SU-DHL-6 (cell line): ENCODE data around the gene ARHGAP1.

Experiments
- H2AFZ ChIP-seq: fragments of 200-600 bp; sonication (generic); 2 replicates; pipeline ENCODE4 v1.6.1; 2014; ENCODE audit warnings: low read depth, mild to moderate bottlenecking, moderate library complexity, mixed read lengths, antibody characterized with exemption, low read length; ENCODE audit not compliant: severe bottlenecking
- H3F3A ChIP-seq: fragments of 200-600 bp; shearing (Covaris generic); 2 replicates; pipeline ENCODE4 v1.6.0; 2016; ENCODE audit warnings: antibody characterized with exemption, mild to moderate bottlenecking; ENCODE audit not compliant: insufficient read depth
- H3K27ac ChIP-seq: fragments of 200-600 bp; sonication (generic); 2 replicates; pipeline ENCODE4 v1.5.1; 2016; ENCODE audit warnings: low read depth, mild to moderate bottlenecking, low read length, moderate library complexity, mixed read lengths
- H3K27me3 ChIP-seq: fragments of 200-600 bp; sonication (generic), shearing (Covaris generic); 2 replicates; pipeline ENCODE4 v1.6.0; 2014; ENCODE audit warnings: mild to moderate bottlenecking, low read length
- H3K36me3 ChIP-seq: fragments of 200-600 bp; sonication (generic); 2 replicates; pipeline ENCODE4 v1.6.1; 2014; ENCODE audit warnings: mild to moderate bottlenecking, low read length, mixed read lengths
- H3K4me2 ChIP-seq: fragments of 300-600, 200-600 bp; shearing (Covaris generic), sonication (generic); 2 replicates; pipeline ENCODE4 v1.6.0; 2014; ENCODE audit warnings: low read length, low read depth, mild to moderate bottlenecking; ENCODE audit not compliant: poor library complexity, severe bottlenecking
- H3K4me3 ChIP-seq: fragments of 200-600 bp; sonication (generic); 2 replicates; pipeline ENCODE4 v1.5.1; 2014; ENCODE audit warnings: antibody characterized with exemption, low read length, mild to moderate bottlenecking, mixed read lengths; ENCODE audit not compliant: insufficient read depth, poor library complexity, severe bottlenecking
- H3K79me2 ChIP-seq: fragments of 200-600 bp; sonication (generic); 2 replicates; pipeline ENCODE4 v1.6.1; 2014; ENCODE audit warnings: mild to moderate bottlenecking, low read length, moderate library complexity; ENCODE audit not compliant: insufficient read depth
- H3K9ac ChIP-seq: fragments of 200-600 bp; sonication (generic); 2 replicates; pipeline ENCODE4 v1.7.0; 2014; ENCODE audit warnings: mild to moderate bottlenecking, low read length
- H3K9me2 ChIP-seq: fragments of 200-600 bp; sonication (generic); replicated peaks from 2 replicates; pipeline ENCODE4 v1.6.1; 2014; ENCODE audit warnings: low read length; ENCODE audit not compliant: insufficient read depth
- H3K9me3 ChIP-seq: fragments of 200-600 bp; sonication (generic); 2 replicates; pipeline ENCODE4 v1.6.1; 2014; ENCODE audit warnings: low read length, mixed read lengths; ENCODE audit not compliant: insufficient read depth
- H4K20me1 ChIP-seq: fragments of 200-600 bp; sonication (generic); 2 replicates; pipeline ENCODE4 v1.6.1; 2014; ENCODE audit warnings: low read depth, mild to moderate bottlenecking, antibody characterized with exemption, low read length, moderate library complexity, mixed read lengths
- EZH2phosphoT487 ChIP-seq: fragments of 200-600 bp; sonication (generic), shearing (Covaris generic); conservative IDR thresholded peaks from 2 replicates; pipeline ENCODE4 v1.6.1; 2018; ENCODE audit warnings: mild to moderate bottlenecking, antibody characterized with exemption, low read length, moderate library complexity, mixed read lengths
- TF ChIP-seq, protein P1 (sequence below): fragments of 200-600 bp; sonication (generic); IDR thresholded peaks from one replicate; pipeline ENCODE4 v1.5.1; 2017; ENCODE audit warnings: antibody characterized with exemption, mild to moderate bottlenecking, low read length, moderate library complexity; ENCODE audit not compliant: insufficient read depth, poor library complexity, severe bottlenecking

ARHGAP1 gene

DNA sequence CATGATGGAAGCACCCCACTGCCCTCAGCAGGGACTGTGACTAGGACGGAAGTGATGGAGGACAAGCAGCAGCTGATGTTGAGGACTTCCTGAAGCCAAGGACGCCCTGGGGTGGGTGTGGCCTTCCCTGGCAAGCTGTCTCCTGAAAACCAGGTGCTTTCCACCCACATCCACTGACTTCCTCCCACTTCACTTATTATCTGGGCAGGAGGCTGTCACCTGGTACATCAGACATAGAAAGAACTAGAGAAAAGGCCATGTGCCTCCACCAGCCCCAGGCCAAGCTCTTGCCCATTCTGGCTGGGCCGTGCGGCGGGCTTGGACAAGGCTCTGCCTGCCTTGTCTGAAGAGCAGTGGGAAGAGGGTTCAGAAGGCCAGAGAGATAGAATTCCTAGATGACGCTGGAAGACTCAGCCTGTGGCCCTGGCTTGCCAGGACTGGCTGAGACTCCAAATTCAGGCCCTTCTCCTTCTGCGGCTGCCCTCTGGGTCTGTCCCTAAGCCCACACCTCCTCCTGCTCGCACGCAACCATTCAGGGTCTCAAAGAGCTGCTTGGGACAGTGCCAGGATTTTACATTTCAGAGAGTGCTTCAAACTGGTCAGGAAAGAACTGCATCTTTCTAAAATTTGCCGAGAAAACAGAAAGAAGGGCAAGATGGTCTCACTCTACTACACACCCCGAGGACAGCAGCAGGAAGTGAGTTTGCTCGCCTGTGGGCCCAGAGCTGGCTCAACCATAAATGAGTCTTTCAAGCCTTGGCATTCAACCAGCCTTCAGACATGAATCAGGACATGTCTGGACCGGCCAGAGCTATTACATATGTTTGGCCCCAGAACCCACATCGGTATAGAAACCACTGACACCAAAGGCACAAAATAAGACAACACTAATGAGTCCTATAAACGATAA, 13.3 kb downstream of the ARHGAP1 start:
- Histone ChIP-seq H3K27ac (no peak overlapping the region), H3F3A (no peaks in the 10 kb centered on the region), H4K20me1 (no peaks in the 10 kb centered on the region), H3K79me2 (no peaks in the 10 kb centered on the region), H3K9me2 (no peaks in the 10 kb centered on the region), H3K9me3 (no peaks in the 10 kb centered on the region), H2AFZ (no peak overlapping the region), H3K4me2 (no peak overlapping the region), H3K36me3 (no peaks in the 10 kb centered on the region), H3K27me3 (no peaks in the 10 kb centered on the region), H3K4me3 (no peak overlapping the region), H3K9ac (no peak overlapping the region)
- TF ChIP-seq EZH2phosphoT487 = no peak
- TF ChIP-seq, protein P1, sequence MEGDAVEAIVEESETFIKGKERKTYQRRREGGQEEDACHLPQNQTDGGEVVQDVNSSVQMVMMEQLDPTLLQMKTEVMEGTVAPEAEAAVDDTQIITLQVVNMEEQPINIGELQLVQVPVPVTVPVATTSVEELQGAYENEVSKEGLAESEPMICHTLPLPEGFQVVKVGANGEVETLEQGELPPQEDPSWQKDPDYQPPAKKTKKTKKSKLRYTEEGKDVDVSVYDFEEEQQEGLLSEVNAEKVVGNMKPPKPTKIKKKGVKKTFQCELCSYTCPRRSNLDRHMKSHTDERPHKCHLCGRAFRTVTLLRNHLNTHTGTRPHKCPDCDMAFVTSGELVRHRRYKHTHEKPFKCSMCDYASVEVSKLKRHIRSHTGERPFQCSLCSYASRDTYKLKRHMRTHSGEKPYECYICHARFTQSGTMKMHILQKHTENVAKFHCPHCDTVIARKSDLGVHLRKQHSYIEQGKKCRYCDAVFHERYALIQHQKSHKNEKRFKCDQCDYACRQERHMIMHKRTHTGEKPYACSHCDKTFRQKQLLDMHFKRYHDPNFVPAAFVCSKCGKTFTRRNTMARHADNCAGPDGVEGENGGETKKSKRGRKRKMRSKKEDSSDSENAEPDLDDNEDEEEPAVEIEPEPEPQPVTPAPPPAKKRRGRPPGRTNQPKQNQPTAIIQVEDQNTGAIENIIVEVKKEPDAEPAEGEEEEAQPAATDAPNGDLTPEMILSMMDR = no peak

DNA sequence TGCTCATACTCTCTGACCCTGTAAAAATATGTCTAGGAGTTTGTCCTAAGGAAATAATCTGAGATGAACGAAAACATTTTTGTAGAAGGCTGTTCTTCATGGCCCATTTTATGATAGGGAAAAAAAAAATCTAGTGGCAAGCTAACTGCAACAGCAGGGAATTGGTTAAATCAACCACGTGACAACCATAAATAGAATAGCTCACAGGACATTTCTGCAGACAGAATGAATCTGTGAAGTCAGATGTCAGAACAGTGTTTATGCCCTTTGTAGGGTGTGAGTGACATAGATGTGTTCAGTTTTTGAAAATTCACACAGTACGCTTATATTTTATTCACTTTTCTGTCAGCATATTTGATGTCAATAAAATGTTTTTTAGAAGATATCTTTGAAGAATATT, 16.1 kb downstream of the ARHGAP1 start:
- no peaks in the 10 kb centered on the region for H3K36me3 ChIP-seq
- H3K4me2 ChIP-seq = no peak overlapping the region

DNA sequence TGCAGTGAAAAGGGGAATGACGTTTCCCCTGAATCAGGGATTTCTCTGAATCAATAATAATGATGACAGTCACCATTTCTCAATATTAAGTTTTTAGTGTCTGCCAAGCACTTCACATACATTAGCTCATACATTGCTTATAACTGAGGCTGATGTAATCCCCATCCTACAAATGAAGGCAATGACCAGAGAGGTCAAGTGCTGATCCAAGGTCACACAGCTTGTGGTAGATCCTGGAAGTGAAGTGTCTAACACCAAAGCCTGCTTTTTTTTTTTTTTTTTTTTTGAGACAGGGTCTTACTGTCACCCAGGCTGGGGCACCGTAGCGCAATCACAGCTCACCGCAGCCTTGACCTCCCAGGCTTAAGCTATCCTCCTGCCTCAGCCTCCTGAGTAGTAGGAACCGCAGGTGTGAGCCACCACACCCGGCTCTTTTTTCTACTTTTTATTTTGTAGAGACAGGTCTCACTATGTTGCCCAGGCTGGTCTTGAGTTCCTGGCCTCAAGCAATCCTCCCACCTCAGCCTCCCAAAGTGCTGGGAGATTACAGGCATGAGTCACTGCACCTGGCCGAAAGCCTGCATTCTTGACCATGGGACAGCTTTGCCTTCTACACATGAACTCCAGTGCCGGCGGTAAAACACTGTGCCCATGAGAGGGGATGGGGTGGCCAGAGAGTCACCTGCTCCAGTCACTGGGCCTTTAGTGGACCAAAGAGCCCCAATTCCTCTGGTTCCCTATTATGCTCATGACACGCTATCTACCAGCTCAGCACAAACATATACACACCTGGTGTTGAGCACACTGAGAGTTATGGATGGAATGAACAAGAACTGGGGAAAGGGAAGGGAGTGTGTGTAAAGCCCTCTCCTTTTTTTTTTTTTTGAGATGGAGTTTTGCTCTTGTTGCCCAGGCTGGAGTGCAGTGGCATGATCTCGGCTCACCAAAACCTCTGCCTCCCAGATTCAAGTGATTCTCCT, 17.4 kb downstream of the ARHGAP1 start:
- Histone ChIP-seq H2AFZ (no peak overlapping the region), H3K27ac (no peak overlapping the region), H3K4me3 (no peak overlapping the region), H3K9me2 (no peaks in the 10 kb centered on the region), H3K36me3 (no peaks in the 10 kb centered on the region), H4K20me1 (no peaks in the 10 kb centered on the region), H3K4me2 (no peak overlapping the region), H3K27me3 (no peaks in the 10 kb centered on the region), H3F3A (no peaks in the 10 kb centered on the region), H3K79me2 (no peaks in the 10 kb centered on the region), H3K9me3 (no peaks in the 10 kb centered on the region), H3K9ac (no peak overlapping the region)
- no peak for TF ChIP-seq EZH2phosphoT487
- TF ChIP-seq, protein P1 = no peak

More for the DNA sequence above, 16.1 kb downstream of the ARHGAP1 start:
- Histone ChIP-seq H3K9me2 (no peaks in the 10 kb centered on the region), H3K27me3 (no peaks in the 10 kb centered on the region), H3F3A (no peaks in the 10 kb centered on the region), H3K4me3 (no peak overlapping the region), H3K27ac (no peak overlapping the region), H3K79me2 (no peaks in the 10 kb centered on the region), H4K20me1 (no peaks in the 10 kb centered on the region), H2AFZ (no peak overlapping the region), H3K9me3 (no peaks in the 10 kb centered on the region), H3K9ac (no peak overlapping the region)
- TF ChIP-seq, protein P1 = no peak
- TF ChIP-seq EZH2phosphoT487 = no peak
